ENCODE data around the gene TMEM272. TPM values are rescaled to one million over a fixed set of nuclear protein-coding genes. Genes with fewer than 3 reads are reported as not detected.

Gene TMEM272
- total and polyA plus RNA-seq, 2 experiments from 2014 or later: 0.11 to 0.76 TPM

DNA sequence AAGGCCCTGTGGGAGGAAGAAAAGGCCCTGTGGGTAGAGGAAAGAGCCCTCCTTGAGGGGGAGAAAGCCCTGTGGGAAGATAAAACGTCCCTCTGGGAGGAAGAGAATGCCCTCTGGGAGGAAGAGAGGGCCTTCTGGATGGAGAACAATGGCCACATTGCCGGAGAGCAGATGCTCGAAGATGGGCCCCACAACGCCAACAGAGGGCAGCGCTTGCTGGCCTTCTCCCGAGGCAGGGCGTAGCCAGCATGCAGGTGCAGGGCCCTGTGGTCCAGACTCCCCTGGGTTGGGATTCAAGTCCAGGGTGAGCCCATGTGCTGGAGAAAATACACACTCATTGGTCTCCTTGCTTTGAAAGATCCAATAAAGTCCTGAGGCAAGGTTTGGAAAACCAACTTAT, 20.9 kb upstream of the TMEM272 start:
- Mint-ChIP-seq H3K27me3 (ENCODE audit: insufficient read depth, low read depth, poor library complexity) (no peaks in the 10 kb centered on the region), H3K4me1 (no peaks in the 10 kb centered on the region), H3K4me3 (no peak overlapping the region), H3K27ac (no peak overlapping the region), H3K9me3 (no peaks in the 10 kb centered on the region), H3K36me3 (ENCODE audit: low read depth) (no peaks in the 10 kb centered on the region)
- no peak overlapping the region for H3K27ac ChIP-seq (ENCODE audit: low read depth)
- H3K4me2 ChIP-seq: no peak overlapping the region
- TF ChIP-seq, protein P1, sequence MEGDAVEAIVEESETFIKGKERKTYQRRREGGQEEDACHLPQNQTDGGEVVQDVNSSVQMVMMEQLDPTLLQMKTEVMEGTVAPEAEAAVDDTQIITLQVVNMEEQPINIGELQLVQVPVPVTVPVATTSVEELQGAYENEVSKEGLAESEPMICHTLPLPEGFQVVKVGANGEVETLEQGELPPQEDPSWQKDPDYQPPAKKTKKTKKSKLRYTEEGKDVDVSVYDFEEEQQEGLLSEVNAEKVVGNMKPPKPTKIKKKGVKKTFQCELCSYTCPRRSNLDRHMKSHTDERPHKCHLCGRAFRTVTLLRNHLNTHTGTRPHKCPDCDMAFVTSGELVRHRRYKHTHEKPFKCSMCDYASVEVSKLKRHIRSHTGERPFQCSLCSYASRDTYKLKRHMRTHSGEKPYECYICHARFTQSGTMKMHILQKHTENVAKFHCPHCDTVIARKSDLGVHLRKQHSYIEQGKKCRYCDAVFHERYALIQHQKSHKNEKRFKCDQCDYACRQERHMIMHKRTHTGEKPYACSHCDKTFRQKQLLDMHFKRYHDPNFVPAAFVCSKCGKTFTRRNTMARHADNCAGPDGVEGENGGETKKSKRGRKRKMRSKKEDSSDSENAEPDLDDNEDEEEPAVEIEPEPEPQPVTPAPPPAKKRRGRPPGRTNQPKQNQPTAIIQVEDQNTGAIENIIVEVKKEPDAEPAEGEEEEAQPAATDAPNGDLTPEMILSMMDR (conservative IDR thresholded peaks at IDR 0.05; ENCODE audit: low read depth in 2 of 2): peak; percentile 38 to 71
- no peak for TF ChIP-seq EZH2phosphoT487 (IDR thresholded peaks at IDR 0.05; ENCODE audit: unreplicated experiment)
- TF ChIP-seq, protein P2, sequence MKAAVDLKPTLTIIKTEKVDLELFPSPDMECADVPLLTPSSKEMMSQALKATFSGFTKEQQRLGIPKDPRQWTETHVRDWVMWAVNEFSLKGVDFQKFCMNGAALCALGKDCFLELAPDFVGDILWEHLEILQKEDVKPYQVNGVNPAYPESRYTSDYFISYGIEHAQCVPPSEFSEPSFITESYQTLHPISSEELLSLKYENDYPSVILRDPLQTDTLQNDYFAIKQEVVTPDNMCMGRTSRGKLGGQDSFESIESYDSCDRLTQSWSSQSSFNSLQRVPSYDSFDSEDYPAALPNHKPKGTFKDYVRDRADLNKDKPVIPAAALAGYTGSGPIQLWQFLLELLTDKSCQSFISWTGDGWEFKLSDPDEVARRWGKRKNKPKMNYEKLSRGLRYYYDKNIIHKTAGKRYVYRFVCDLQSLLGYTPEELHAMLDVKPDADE (IDR thresholded peaks at IDR 0.05): no peak
- no peaks in the 10 kb centered on the region for H3K9me2 ChIP-seq (ENCODE audit: insufficient read depth)
- H4K20me1 ChIP-seq (replicated peaks; ENCODE audit: insufficient read depth): no peaks in the 10 kb centered on the region
- H3K4me1 ChIP-seq (ENCODE audit: insufficient read depth): no peaks in the 10 kb centered on the region
- H3K27me3 ChIP-seq (ENCODE audit: insufficient read depth): no peaks in the 10 kb centered on the region
- peak overlapping the region; percentile 52; the same call in 1 of the 2 replicates for H2AFZ ChIP-seq
- no peak overlapping the region for H3K4me3 ChIP-seq
- DNase-seq (ENCODE audit: low spot score): peak; percentile 49
- H3K36me3 ChIP-seq (ENCODE audit: insufficient read depth): no peaks in the 10 kb centered on the region
- peak; percentile 86 for ATAC-seq
- no peaks in the 10 kb centered on the region for H3K79me2 ChIP-seq (replicated peaks; ENCODE audit: insufficient read depth)
- no peaks in the 10 kb centered on the region for H3F3A ChIP-seq (replicated peaks; ENCODE audit: low read depth)

DNA sequence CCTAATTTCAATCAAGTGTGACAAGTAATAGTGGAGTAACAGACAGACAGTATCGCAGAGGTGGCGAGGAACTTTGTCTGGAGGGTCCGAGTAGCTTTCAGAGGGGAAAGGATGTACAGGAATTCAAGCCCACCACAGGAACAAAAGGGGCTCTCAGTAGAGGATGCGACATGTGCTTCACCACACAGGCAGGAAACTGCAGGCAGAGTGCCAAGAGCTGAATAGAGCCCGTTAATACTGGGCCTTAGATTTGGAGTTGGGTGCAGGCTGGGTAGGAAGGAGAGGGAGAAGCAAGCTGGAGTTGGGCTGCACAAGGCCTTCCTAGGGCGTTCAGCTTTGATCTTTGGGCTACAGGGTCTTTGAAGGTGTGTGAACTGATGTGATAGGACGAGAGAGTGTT, 18.0 kb upstream of the TMEM272 start:
- no peak overlapping the region for H2AFZ ChIP-seq
- no peak overlapping the region for H3K4me3 Mint-ChIP-seq
- H3K9me2 ChIP-seq (ENCODE audit: insufficient read depth): no peaks in the 10 kb centered on the region
- H3K9me3 Mint-ChIP-seq: no peaks in the 10 kb centered on the region
- no peaks in the 10 kb centered on the region for H4K20me1 ChIP-seq (replicated peaks; ENCODE audit: insufficient read depth)
- H3K79me2 ChIP-seq (replicated peaks; ENCODE audit: insufficient read depth): no peaks in the 10 kb centered on the region
- peaks cover 11% of the 10 kb centered on the region; the same call in 2 of the 3 replicates for H3K4me1 Mint-ChIP-seq
- ATAC-seq (no peak), DNase-seq (ENCODE audit: low spot score) (no peak)
- H3K27me3 Mint-ChIP-seq (ENCODE audit: insufficient read depth, low read depth, poor library complexity): no peaks in the 10 kb centered on the region
- H3K27ac Mint-ChIP-seq: no peak overlapping the region
- peaks cover 3% of the 10 kb centered on the region; the same call in 1 of the 2 replicates for H3K4me1 ChIP-seq (ENCODE audit: insufficient read depth)
- no peak overlapping the region for H3K4me2 ChIP-seq
- no peak overlapping the region for H3K27ac ChIP-seq (ENCODE audit: low read depth)
- no peaks in the 10 kb centered on the region for H3K36me3 Mint-ChIP-seq (ENCODE audit: low read depth)
- no peaks in the 10 kb centered on the region for H3F3A ChIP-seq (replicated peaks; ENCODE audit: low read depth)
- no peaks in the 10 kb centered on the region for H3K27me3 ChIP-seq (ENCODE audit: insufficient read depth)
- no peaks in the 10 kb centered on the region for H3K36me3 ChIP-seq (ENCODE audit: insufficient read depth)
- H3K4me3 ChIP-seq: no peak overlapping the region
- TF ChIP-seq ZNF331 (CRISPR knock-in tag; IDR thresholded peaks at IDR 0.05; ENCODE audit: low read depth) (no peak), NANOG (IDR thresholded peaks at IDR 0.05; ENCODE audit: borderline replicate concordance) (no peak), CREB1 (CRISPR knock-in tag; IDR thresholded peaks at IDR 0.05; ENCODE audit: low read depth) (no peak), EZH2phosphoT487 (IDR thresholded peaks at IDR 0.05; ENCODE audit: unreplicated experiment) (no peak), STAT1 (IDR thresholded peaks at IDR 0.05; ENCODE audit: unreplicated experiment) (no peak), ZNF114 (CRISPR knock-in tag; IDR thresholded peaks at IDR 0.05) (no peak)
- TF ChIP-seq, protein P3, sequence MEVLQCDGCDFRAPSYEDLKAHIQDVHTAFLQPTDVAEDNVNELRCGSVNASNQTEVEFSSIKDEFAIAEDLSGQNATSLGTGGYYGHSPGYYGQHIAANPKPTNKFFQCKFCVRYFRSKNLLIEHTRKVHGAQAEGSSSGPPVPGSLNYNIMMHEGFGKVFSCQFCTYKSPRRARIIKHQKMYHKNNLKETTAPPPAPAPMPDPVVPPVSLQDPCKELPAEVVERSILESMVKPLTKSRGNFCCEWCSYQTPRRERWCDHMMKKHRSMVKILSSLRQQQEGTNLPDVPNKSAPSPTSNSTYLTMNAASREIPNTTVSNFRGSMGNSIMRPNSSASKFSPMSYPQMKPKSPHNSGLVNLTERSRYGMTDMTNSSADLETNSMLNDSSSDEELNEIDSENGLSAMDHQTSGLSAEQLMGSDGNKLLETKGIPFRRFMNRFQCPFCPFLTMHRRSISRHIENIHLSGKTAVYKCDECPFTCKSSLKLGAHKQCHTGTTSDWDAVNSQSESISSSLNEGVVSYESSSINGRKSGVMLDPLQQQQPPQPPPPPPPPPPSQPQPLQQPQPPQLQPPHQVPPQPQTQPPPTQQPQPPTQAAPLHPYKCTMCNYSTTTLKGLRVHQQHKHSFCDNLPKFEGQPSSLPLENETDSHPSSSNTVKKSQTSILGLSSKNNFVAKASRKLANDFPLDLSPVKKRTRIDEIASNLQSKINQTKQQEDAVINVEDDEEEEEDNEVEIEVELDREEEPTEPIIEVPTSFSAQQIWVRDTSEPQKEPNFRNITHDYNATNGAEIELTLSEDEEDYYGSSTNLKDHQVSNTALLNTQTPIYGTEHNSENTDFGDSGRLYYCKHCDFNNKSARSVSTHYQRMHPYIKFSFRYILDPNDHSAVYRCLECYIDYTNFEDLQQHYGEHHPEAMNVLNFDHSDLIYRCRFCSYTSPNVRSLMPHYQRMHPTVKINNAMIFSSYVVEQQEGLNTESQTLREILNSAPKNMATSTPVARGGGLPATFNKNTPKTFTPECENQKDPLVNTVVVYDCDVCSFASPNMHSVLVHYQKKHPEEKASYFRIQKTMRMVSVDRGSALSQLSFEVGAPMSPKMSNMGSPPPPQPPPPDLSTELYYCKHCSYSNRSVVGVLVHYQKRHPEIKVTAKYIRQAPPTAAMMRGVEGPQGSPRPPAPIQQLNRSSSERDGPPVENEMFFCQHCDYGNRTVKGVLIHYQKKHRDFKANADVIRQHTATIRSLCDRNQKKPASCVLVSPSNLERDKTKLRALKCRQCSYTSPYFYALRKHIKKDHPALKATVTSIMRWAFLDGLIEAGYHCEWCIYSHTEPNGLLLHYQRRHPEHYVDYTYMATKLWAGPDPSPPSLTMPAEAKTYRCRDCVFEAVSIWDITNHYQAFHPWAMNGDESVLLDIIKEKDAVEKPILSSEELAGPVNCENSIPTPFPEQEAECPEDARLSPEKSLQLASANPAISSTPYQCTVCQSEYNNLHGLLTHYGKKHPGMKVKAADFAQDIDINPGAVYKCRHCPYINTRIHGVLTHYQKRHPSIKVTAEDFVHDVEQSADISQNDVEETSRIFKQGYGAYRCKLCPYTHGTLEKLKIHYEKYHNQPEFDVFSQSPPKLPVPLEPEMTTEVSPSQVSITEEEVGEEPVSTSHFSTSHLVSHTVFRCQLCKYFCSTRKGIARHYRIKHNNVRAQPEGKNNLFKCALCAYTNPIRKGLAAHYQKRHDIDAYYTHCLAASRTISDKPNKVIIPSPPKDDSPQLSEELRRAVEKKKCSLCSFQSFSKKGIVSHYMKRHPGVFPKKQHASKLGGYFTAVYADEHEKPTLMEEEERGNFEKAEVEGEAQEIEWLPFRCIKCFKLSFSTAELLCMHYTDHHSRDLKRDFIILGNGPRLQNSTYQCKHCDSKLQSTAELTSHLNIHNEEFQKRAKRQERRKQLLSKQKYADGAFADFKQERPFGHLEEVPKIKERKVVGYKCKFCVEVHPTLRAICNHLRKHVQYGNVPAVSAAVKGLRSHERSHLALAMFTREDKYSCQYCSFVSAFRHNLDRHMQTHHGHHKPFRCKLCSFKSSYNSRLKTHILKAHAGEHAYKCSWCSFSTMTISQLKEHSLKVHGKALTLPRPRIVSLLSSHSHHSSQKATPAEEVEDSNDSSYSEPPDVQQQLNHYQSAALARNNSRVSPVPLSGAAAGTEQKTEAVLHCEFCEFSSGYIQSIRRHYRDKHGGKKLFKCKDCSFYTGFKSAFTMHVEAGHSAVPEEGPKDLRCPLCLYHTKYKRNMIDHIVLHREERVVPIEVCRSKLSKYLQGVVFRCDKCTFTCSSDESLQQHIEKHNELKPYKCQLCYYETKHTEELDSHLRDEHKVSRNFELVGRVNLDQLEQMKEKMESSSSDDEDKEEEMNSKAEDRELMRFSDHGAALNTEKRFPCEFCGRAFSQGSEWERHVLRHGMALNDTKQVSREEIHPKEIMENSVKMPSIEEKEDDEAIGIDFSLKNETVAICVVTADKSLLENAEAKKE (CRISPR knock-in tag; IDR thresholded peaks at IDR 0.05): no peak
- TF ChIP-seq, protein P2 (IDR thresholded peaks at IDR 0.05): no peak

Data from GM23338 (cell line).